ENCODE measurements around the gene ZNF718. TPM values are rescaled to one million over a fixed set of nuclear protein-coding genes. Genes with fewer than 3 reads are reported as not detected.
"Not testable (repeated sequence)": the region's sequence is repeated elsewhere in the genome, so short reads cannot be mapped to it uniquely, and the experiment has no call there.

Gene ZNF718
- total and polyA plus RNA-seq, 2 of the 8 experiments (the other 6 are each of a cell fraction or from before 2014, with no cell fraction given), result 3.3 to 19.5 TPM

DNA sequence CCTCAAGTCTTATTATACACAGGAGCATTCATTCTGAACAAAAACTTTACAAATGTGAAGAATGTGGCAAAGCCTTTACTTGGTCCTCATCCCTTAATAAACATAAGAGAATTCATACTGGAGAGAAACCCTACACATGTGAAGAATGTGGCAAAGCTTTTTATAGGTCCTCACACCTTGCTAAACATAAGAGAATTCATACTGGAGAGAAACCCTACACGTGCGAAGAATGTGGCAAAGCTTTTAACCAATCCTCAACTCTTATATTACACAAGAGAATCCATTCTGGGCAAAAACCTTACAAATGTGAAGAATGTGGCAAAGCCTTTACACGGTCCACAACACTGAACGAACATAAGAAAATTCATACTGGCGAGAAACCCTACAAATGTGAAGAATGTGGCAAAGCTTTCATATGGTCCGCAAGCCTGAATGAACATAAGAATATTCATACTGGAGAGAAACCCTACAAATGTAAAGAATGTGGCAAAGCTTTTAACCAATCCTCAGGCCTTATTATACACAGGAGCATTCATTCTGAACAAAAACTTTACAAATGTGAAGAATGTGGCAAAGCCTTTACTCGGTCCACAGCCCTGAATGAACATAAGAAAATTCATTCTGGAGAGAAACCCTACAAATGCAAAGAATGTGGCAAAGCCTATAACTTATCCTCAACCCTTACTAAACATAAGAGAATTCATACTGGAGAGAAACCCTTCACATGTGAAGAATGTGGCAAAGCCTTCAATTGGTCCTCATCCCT is 37.6 kb upstream of the ZNF718 start:
- H3K23me2 ChIP-seq (ENCODE audit: low read depth, low read length); H3K9ac ChIP-seq (replicated peaks in 1 of 4; ENCODE audit: extremely low read depth in 1 of 4, low read depth in 3 of 4, low read length in 3 of 4); H4K8ac ChIP-seq (ENCODE audit: extremely low read depth, insufficient read depth, low read length); H4K5ac ChIP-seq (ENCODE audit: insufficient read length, low read depth, low read length); CTCF ChIA-PET (ENCODE audit: partially characterized antibody); H4K91ac ChIP-seq (replicated peaks; ENCODE audit: insufficient read length, low read length); H2AFZ ChIP-seq (ENCODE audit: low read length); H3K79me2 ChIP-seq (ENCODE audit: control insufficient read depth in 1 of 2, insufficient read depth in 2 of 2, low read length in 2 of 2); H3K18ac ChIP-seq (ENCODE audit: extremely low read depth, low read length); H3K4me2 ChIP-seq (ENCODE audit: insufficient read depth in 1 of 2, low read depth in 2 of 2, low read length in 2 of 2); H2BK5ac ChIP-seq (ENCODE audit: low read depth, low read length); H2BK120ac ChIP-seq (replicated peaks; ENCODE audit: low read depth, low read length); H3K79me1 ChIP-seq (ENCODE audit: low read depth, low read length); H4K20me1 ChIP-seq (replicated peaks in 1 of 2; ENCODE audit: control insufficient read depth in 1 of 2, insufficient read depth in 2 of 2, low read length in 2 of 2); H3K27me3 ChIP-seq (replicated peaks in 1 of 4; ENCODE audit: control insufficient read depth in 3 of 4, extremely low read depth in 1 of 4, insufficient read depth in 3 of 4, low read length in 3 of 4); H3K4me1 ChIP-seq (replicated peaks in 1 of 4; ENCODE audit: control insufficient read depth in 3 of 4, insufficient read depth in 4 of 4, low read length in 3 of 4); H3K27ac ChIP-seq (ENCODE audit: low read depth, low read length); H2BK12ac ChIP-seq (ENCODE audit: low read depth, low read length); H3K23ac ChIP-seq (ENCODE audit: insufficient read length); H3K4ac ChIP-seq (replicated peaks; ENCODE audit: insufficient read length, low read depth, low read length); H3K56ac ChIP-seq (replicated peaks; ENCODE audit: insufficient read length, low read depth, low read length); H3K14ac ChIP-seq (ENCODE audit: insufficient read length); FAIRE-seq; POLR2A ChIA-PET (ENCODE audit: partially characterized antibody); H2BK20ac ChIP-seq (ENCODE audit: low read length); H2AK5ac ChIP-seq (ENCODE audit: low read depth, low read length); DNase-seq (ENCODE audit: low read depth in 1 of 2, low spot score in 2 of 2); H2BK15ac ChIP-seq (ENCODE audit: low read length): not testable (repeated sequence)
- peak; percentile 90 for TF ChIP-seq ZNF274 (IDR thresholded peaks at IDR 0.05; ENCODE audit: borderline replicate concordance, extremely low read depth, low read length)
- WGBS, 2 experiments (ENCODE audit: extremely low coverage in 1 of 2, insufficient coverage in 1 of 2, insufficient read length in 1 of 2, insufficient replicate concordance in 2 of 2, low coverage in 1 of 2, low lambda C conversion rate in 2 of 2, missing lambda C conversion rate in 1 of 2), result 91% methylated on average over 7 of the region's 7 CpGs; no CpG with 5 or more reads in 1 of the 2 experiments
- Histone ChIP-seq H3K9me3 (ENCODE audit: insufficient read depth in 2 of 2, low read depth in 1 of 2, low read length in 1 of 2) (peaks cover 84 to 87% of the 10 kb centered on the region in 2 experiments), H3K36me3 (ENCODE audit: control insufficient read depth in 2 of 4, insufficient read depth in 4 of 4, low read length in 3 of 4) (peaks cover 0 to 72% (median 38%) of the 10 kb centered on the region in 4 experiments; a peak in 6 of 8 replicates), H3K4me3 (ENCODE audit: extremely low read depth in 1 of 4, insufficient read depth in 2 of 4, low read depth in 3 of 4, low read length in 4 of 4) (peak overlapping the region in 1 of 4 experiments; percentile 28; a peak in 1 of 8 replicates)
